ENCODE results near the gene FGF4. TPM values are rescaled to one million over a fixed set of nuclear protein-coding genes. Genes with fewer than 3 reads are reported as not detected.

The FGF4 gene
- total RNA-seq, 1 experiment from 2014 or later: 5.9 TPM

DNA sequence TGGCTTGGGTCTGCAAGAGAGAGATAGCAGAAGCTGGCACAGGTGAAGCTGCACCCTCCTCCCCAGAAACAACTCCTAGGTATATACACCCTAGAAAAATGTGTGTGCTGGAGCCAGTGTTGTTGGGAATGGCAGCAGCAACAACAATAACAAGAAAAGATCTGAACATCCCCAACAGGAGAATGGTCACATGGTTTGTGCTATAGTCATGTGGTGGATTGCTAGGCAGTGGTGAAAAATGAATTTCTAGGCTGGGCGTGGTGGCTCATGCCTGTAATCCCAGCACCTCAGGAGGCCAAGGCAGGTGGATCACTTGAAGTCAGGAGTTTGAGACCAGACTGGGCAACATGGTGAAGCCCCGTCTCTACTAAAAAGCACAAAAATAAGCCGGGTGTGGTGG is 40.3 kb downstream of the FGF4 start:
- Mint-ChIP-seq H3K36me3 (peaks cover 12% of the 10 kb centered on the region), H3K9me3 (peaks cover 33% of the 10 kb centered on the region), H3K4me3 (no peak overlapping the region), H3K27me3 (ENCODE audit: low read depth) (peaks cover 17% of the 10 kb centered on the region), H3K27ac (no peak overlapping the region), H3K4me1 (peaks cover 10% of the 10 kb centered on the region)
- DNase-seq (ENCODE audit: low spot score) (no peak), ATAC-seq (no peak)
- ChIA-PET CTCF (no interaction called here), POLR2A (no interaction called here)
- TF ChIP-seq ZNF423 (CRISPR knock-in tag; IDR thresholded peaks at IDR 0.05) (no peak), TP53 (CRISPR knock-in tag; IDR thresholded peaks at IDR 0.05) (no peak), NFE2L1 (CRISPR knock-in tag; IDR thresholded peaks at IDR 0.05) (no peak), ZNF317 (CRISPR knock-in tag; IDR thresholded peaks at IDR 0.05; ENCODE audit: borderline replicate concordance, low read depth) (no peak), IRF2 (CRISPR knock-in tag; IDR thresholded peaks at IDR 0.05; ENCODE audit: borderline replicate concordance, low read depth) (no peak), SMAD3 (CRISPR knock-in tag; IDR thresholded peaks at IDR 0.05; ENCODE audit: borderline replicate concordance) (no peak), CBFB (CRISPR knock-in tag; IDR thresholded peaks at IDR 0.05; ENCODE audit: low read depth) (no peak), PRRX2 (CRISPR knock-in tag; IDR thresholded peaks at IDR 0.05) (no peak)
- TF ChIP-seq, protein P1, sequence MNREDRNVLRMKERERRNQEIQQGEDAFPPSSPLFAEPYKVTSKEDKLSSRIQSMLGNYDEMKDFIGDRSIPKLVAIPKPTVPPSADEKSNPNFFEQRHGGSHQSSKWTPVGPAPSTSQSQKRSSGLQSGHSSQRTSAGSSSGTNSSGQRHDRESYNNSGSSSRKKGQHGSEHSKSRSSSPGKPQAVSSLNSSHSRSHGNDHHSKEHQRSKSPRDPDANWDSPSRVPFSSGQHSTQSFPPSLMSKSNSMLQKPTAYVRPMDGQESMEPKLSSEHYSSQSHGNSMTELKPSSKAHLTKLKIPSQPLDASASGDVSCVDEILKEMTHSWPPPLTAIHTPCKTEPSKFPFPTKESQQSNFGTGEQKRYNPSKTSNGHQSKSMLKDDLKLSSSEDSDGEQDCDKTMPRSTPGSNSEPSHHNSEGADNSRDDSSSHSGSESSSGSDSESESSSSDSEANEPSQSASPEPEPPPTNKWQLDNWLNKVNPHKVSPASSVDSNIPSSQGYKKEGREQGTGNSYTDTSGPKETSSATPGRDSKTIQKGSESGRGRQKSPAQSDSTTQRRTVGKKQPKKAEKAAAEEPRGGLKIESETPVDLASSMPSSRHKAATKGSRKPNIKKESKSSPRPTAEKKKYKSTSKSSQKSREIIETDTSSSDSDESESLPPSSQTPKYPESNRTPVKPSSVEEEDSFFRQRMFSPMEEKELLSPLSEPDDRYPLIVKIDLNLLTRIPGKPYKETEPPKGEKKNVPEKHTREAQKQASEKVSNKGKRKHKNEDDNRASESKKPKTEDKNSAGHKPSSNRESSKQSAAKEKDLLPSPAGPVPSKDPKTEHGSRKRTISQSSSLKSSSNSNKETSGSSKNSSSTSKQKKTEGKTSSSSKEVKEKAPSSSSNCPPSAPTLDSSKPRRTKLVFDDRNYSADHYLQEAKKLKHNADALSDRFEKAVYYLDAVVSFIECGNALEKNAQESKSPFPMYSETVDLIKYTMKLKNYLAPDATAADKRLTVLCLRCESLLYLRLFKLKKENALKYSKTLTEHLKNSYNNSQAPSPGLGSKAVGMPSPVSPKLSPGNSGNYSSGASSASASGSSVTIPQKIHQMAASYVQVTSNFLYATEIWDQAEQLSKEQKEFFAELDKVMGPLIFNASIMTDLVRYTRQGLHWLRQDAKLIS (CRISPR knock-in tag; IDR thresholded peaks at IDR 0.05; ENCODE audit: borderline replicate concordance): no peak
- TF ChIP-seq, protein P2, sequence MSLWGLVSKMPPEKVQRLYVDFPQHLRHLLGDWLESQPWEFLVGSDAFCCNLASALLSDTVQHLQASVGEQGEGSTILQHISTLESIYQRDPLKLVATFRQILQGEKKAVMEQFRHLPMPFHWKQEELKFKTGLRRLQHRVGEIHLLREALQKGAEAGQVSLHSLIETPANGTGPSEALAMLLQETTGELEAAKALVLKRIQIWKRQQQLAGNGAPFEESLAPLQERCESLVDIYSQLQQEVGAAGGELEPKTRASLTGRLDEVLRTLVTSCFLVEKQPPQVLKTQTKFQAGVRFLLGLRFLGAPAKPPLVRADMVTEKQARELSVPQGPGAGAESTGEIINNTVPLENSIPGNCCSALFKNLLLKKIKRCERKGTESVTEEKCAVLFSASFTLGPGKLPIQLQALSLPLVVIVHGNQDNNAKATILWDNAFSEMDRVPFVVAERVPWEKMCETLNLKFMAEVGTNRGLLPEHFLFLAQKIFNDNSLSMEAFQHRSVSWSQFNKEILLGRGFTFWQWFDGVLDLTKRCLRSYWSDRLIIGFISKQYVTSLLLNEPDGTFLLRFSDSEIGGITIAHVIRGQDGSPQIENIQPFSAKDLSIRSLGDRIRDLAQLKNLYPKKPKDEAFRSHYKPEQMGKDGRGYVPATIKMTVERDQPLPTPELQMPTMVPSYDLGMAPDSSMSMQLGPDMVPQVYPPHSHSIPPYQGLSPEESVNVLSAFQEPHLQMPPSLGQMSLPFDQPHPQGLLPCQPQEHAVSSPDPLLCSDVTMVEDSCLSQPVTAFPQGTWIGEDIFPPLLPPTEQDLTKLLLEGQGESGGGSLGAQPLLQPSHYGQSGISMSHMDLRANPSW (CRISPR knock-in tag; conservative IDR thresholded peaks at IDR 0.05; ENCODE audit: low read depth): no peak
- TF ChIP-seq, protein P3, sequence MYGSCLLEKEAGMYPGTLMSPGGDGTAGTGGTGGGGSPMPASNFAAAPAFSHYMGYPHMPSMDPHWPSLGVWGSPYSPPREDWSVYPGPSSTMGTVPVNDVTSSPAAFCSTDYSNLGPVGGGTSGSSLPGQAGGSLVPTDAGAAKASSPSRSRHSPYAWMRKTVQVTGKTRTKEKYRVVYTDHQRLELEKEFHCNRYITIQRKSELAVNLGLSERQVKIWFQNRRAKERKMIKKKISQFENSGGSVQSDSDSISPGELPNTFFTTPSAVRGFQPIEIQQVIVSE (CRISPR knock-in tag; IDR thresholded peaks at IDR 0.05; ENCODE audit: borderline replicate concordance): no peak
- TF ChIP-seq, protein P4, sequence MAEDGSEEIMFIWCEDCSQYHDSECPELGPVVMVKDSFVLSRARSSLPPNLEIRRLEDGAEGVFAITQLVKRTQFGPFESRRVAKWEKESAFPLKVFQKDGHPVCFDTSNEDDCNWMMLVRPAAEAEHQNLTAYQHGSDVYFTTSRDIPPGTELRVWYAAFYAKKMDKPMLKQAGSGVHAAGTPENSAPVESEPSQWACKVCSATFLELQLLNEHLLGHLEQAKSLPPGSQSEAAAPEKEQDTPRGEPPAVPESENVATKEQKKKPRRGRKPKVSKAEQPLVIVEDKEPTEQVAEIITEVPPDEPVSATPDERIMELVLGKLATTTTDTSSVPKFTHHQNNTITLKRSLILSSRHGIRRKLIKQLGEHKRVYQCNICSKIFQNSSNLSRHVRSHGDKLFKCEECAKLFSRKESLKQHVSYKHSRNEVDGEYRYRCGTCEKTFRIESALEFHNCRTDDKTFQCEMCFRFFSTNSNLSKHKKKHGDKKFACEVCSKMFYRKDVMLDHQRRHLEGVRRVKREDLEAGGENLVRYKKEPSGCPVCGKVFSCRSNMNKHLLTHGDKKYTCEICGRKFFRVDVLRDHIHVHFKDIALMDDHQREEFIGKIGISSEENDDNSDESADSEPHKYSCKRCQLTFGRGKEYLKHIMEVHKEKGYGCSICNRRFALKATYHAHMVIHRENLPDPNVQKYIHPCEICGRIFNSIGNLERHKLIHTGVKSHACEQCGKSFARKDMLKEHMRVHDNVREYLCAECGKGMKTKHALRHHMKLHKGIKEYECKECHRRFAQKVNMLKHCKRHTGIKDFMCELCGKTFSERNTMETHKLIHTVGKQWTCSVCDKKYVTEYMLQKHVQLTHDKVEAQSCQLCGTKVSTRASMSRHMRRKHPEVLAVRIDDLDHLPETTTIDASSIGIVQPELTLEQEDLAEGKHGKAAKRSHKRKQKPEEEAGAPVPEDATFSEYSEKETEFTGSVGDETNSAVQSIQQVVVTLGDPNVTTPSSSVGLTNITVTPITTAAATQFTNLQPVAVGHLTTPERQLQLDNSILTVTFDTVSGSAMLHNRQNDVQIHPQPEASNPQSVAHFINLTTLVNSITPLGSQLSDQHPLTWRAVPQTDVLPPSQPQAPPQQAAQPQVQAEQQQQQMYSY (CRISPR knock-in tag; IDR thresholded peaks at IDR 0.05): no peak
- TF ChIP-seq, protein P5, sequence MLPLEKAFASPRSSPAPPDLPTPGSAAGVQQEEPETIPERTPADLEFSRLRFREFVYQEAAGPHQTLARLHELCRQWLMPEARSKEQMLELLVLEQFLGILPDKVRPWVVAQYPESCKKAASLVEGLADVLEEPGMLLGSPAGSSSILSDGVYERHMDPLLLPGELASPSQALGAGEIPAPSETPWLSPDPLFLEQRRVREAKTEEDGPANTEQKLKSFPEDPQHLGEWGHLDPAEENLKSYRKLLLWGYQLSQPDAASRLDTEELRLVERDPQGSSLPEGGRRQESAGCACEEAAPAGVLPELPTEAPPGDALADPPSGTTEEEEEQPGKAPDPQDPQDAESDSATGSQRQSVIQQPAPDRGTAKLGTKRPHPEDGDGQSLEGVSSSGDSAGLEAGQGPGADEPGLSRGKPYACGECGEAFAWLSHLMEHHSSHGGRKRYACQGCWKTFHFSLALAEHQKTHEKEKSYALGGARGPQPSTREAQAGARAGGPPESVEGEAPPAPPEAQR (CRISPR knock-in tag; IDR thresholded peaks at IDR 0.05): no peak
- TF ChIP-seq, protein P6, sequence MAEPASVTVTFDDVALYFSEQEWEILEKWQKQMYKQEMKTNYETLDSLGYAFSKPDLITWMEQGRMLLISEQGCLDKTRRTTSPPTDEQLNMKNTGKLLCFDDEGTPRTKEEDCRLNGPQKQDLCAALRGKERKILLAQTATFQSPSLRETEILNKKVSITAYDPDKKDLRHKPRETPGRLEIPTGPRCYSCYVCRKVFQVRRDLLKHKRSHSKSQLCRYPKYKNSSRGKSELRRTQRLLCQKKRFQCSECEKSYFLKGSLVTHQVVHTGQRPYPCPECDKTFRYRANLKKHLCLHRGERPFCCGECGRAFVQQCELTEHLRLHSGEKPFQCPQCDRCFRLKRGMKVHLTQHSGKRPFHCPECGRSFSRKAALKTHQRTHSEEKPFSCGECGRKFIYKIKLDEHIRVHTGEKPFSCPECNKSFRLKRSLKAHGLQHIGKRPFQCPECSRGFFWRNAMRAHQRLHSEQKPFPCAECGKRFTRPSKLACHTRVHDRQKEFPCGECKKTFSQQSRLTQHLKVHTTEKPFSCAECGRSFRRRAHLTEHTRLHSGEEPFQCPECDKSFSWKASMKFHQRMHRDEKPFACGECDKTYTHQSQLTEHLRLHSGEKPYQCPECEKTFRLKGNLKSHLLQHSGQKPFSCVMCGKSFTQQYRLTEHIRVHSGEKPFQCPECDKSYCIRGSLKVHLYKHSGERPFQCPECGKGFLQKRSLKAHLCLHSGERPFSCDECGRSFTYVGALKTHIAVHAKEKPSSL (CRISPR knock-in tag; conservative IDR thresholded peaks at IDR 0.05): no peak
- TF ChIP-seq, protein P7, sequence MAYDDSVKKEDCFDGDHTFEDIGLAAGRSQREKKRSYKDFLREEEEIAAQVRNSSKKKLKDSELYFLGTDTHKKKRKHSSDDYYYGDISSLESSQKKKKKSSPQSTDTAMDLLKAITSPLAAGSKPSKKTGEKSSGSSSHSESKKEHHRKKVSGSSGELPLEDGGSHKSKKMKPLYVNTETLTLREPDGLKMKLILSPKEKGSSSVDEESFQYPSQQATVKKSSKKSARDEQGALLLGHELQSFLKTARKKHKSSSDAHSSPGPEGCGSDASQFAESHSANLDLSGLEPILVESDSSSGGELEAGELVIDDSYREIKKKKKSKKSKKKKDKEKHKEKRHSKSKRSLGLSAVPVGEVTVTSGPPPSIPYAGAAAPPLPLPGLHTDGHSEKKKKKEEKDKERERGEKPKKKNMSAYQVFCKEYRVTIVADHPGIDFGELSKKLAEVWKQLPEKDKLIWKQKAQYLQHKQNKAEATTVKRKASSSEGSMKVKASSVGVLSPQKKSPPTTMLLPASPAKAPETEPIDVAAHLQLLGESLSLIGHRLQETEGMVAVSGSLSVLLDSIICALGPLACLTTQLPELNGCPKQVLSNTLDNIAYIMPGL (CRISPR knock-in tag; IDR thresholded peaks at IDR 0.05): no peak
